ENCODE results near the gene MAPKAP1.

The MAPKAP1 gene

DNA sequence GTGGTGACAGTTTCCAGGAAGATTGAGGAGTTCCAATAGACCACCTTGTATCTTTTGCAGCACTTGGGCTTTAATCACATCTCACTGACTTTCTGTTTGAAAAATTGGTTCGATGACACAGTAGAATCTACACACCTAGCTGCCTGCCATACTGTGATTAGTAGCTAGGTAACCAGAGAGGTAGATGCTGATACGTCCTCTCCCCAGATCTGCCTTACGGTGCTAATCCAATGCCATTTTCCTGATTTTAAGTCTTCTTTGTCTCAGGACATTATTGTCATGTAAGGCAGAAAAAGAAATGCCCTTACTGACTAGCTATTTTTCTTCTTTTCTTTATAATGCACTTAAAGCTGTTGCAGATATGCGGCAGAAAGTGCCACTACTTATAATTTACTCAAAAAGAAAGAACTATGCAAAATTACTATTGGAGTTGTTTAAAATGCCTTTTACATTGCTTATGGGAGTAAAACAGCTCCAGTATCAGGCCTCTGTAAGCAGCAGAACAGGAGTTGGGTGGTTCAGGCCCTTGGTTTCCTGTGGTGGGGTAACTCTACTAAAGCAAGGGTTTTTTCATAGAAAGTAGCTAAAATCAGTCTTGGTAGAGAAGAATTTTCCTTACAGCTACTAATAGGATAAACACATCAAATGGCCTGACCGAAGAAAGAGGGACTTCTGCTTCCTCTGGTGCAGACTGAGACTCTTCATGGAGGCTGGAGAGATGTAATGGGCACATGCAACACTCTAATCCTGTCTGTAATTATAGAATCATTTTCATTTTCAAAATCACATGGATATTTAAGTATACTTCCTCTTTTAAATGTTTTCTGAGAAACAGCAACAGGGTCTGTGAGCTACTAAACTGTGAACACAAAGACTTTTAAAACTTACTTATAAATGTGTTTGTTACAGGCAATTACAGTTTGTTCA lies 177.2 kb downstream of the MAPKAP1 start:
- TF ChIP-seq CREB5 (CRISPR knock-in tag; IDR thresholded peaks at IDR 0.05; ENCODE audit: low read depth) (no peak), ARNTL (CRISPR knock-in tag; IDR thresholded peaks at IDR 0.05; ENCODE audit: borderline replicate concordance, low read depth) (no peak), ZFP30 (CRISPR knock-in tag; IDR thresholded peaks at IDR 0.05) (no peak), OSR1 (CRISPR knock-in tag; IDR thresholded peaks at IDR 0.05) (no peak), CSDC2 (CRISPR knock-in tag; IDR thresholded peaks at IDR 0.05) (no peak), TSHZ2 (CRISPR knock-in tag; IDR thresholded peaks at IDR 0.05) (no peak), PPARA (CRISPR knock-in tag; IDR thresholded peaks at IDR 0.05; ENCODE audit: borderline replicate concordance) (no peak), BACH2 (CRISPR knock-in tag; IDR thresholded peaks at IDR 0.05; ENCODE audit: borderline replicate concordance) (no peak), SNAI2 (CRISPR knock-in tag; IDR thresholded peaks at IDR 0.05) (no peak), ZNF70 (CRISPR knock-in tag; IDR thresholded peaks at IDR 0.05) (no peak), ZNF565 (CRISPR knock-in tag; conservative IDR thresholded peaks at IDR 0.05; ENCODE audit: low read depth) (no peak), TOX (CRISPR knock-in tag; IDR thresholded peaks at IDR 0.05; ENCODE audit: borderline replicate concordance) (no peak), RARB (CRISPR knock-in tag; IDR thresholded peaks at IDR 0.05) (no peak), ZNF8 (CRISPR knock-in tag; IDR thresholded peaks at IDR 0.05) (no peak), ESRRG (CRISPR knock-in tag; IDR thresholded peaks at IDR 0.05) (no peak)
- TF ChIP-seq, protein P1, sequence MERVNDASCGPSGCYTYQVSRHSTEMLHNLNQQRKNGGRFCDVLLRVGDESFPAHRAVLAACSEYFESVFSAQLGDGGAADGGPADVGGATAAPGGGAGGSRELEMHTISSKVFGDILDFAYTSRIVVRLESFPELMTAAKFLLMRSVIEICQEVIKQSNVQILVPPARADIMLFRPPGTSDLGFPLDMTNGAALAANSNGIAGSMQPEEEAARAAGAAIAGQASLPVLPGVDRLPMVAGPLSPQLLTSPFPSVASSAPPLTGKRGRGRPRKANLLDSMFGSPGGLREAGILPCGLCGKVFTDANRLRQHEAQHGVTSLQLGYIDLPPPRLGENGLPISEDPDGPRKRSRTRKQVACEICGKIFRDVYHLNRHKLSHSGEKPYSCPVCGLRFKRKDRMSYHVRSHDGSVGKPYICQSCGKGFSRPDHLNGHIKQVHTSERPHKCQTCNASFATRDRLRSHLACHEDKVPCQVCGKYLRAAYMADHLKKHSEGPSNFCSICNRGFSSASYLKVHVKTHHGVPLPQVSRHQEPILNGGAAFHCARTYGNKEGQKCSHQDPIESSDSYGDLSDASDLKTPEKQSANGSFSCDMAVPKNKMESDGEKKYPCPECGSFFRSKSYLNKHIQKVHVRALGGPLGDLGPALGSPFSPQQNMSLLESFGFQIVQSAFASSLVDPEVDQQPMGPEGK (CRISPR knock-in tag; IDR thresholded peaks at IDR 0.05; ENCODE audit: borderline replicate concordance), result no peak
- TF ChIP-seq, protein P2, sequence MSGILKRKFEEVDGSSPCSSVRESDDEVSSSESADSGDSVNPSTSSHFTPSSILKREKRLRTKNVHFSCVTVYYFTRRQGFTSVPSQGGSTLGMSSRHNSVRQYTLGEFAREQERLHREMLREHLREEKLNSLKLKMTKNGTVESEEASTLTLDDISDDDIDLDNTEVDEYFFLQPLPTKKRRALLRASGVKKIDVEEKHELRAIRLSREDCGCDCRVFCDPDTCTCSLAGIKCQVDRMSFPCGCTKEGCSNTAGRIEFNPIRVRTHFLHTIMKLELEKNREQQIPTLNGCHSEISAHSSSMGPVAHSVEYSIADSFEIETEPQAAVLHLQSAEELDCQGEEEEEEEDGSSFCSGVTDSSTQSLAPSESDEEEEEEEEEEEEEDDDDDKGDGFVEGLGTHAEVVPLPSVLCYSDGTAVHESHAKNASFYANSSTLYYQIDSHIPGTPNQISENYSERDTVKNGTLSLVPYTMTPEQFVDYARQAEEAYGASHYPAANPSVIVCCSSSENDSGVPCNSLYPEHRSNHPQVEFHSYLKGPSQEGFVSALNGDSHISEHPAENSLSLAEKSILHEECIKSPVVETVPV (CRISPR knock-in tag; IDR thresholded peaks at IDR 0.05), result no peak
- TF ChIP-seq, protein P3, sequence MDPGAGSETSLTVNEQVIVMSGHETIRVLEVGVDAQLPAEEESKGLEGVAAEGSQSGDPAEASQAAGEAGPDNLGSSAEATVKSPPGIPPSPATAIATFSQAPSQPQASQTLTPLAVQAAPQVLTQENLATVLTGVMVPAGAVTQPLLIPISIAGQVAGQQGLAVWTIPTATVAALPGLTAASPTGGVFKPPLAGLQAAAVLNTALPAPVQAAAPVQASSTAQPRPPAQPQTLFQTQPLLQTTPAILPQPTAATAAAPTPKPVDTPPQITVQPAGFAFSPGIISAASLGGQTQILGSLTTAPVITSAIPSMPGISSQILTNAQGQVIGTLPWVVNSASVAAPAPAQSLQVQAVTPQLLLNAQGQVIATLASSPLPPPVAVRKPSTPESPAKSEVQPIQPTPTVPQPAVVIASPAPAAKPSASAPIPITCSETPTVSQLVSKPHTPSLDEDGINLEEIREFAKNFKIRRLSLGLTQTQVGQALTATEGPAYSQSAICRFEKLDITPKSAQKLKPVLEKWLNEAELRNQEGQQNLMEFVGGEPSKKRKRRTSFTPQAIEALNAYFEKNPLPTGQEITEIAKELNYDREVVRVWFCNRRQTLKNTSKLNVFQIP (CRISPR knock-in tag; IDR thresholded peaks at IDR 0.05; ENCODE audit: borderline replicate concordance, low read depth), result no peak
- ATAC-seq, result no peak

DNA sequence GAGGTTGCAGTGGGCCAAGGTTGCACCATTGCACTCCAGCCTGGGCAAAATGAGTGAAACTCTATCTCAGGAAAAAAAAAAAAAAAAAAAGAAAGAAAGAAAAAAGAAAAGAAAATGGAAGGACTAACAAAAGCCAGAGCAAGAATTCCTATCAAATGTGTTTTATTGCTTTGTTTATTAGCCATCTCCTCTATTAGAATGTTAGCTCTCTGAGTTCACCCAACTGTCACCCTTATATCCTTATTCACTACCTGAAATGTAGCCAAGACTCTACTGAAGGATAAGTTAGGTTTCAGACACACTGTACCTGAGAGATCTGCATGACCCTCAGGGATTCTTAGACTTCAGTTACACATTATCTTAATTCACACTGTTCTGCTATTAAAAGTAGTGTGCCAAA lies 177.9 kb downstream of the MAPKAP1 start:
- TF ChIP-seq GLIS3 (CRISPR knock-in tag; IDR thresholded peaks at IDR 0.05) (no peak), ESRRG (CRISPR knock-in tag; IDR thresholded peaks at IDR 0.05) (no peak), ZFP30 (CRISPR knock-in tag; IDR thresholded peaks at IDR 0.05) (no peak)
- TF ChIP-seq, protein P2 (CRISPR knock-in tag; IDR thresholded peaks at IDR 0.05), result no peak
- no peak for ATAC-seq
